ENCODE data around the gene SYT5. TPM values are rescaled to one million over a fixed set of nuclear protein-coding genes. Genes with fewer than 3 reads are reported as not detected.
A peak's percentile ranks its signal among the peaks of the same experiment; 100 is the strongest.

SYT5 gene
- total and polyA plus RNA-seq, 2 donors (not counting 1 experiment from before 2014, with no cell fraction given): 0.27 to 0.94 TPM

DNA sequence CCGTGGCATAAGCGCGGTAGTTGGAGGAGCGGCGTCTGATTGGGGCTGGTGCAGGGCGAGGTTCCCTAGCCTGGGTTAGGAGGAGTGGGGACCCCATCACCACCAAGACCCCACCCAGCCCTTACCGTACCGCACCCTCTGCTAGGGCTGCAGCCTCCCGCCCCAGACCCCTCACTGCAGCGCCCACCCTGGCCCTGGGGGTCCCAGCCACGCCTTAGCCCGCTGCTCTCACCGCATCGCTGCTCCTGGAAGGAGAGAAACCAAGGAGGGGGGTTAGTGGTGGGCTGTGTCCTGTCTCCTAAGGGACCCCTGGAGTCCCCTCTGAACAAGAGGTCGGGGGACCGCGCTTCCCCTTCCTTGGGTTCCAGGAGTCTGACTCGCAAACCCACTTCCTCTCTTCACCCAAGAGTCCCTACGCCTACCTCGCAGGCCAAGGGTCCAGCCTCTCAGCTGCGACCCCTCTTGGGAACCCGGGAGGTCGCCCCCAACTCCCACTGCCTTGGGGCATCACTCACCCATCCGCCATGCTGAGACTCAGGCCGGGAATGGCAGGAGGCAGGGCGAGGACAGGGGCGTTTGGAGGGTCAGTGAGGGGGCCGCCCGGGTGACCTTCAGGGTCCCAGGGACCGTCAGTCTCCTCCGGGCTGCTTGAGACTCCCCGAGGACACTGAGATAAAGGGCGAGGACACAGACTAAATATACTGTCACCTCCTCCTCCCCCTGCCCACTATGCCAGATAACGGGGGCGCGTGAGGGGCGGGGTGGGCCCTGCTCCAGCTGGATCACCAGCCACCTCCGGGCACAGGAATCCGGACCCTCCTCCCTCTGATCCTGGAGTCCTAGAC, 22.8 kb downstream of the SYT5 start, which contains the start of gene TNNI3:
Gene TNNI3, minus strand, starts transcription at position 669 of the 845 bp plus-strand sequence. Its CDS starts 143 bp downstream, at position 526.
- intact Hi-C loops (cut with micrococcal nuclease): no loop called here
- Histone ChIP-seq H3K27me3 (replicated peaks in 1 of 4; ENCODE audit: control extremely low read depth in 1 of 4, control insufficient read depth in 3 of 4, insufficient read depth in 4 of 4, low read length in 3 of 4) (peaks cover 0 to 67% (median 24%) of the 10 kb centered on the region in 4 experiments), H3K4me3 (ENCODE audit: control extremely low read depth in 1 of 5, extremely low read depth in 1 of 5, insufficient read depth in 1 of 5, low read depth in 2 of 5, low read length in 4 of 5) (no peak within 1 kb of the TSS), H3K4me1 (ENCODE audit: control insufficient read depth in 2 of 2, insufficient read depth in 2 of 2, low read length in 2 of 2) (peaks cover 14 to 19% of the 10 kb centered on the region in 2 donors), H3K9me3 (ENCODE audit: control extremely low read depth in 1 of 3, control insufficient read depth in 2 of 3, insufficient read depth in 1 of 3, low read length in 2 of 3) (peaks cover 0 to 57% (median 4%) of the 10 kb centered on the region in 3 donors), H3K9ac (ENCODE audit: low read length) (no peak within 1 kb of the TSS), H2AFZ (ENCODE audit: insufficient read depth, low read depth, low read length, poor library complexity, severe bottlenecking) (no peak within 1 kb of the TSS), H3K36me3 (replicated peaks in 1 of 2; ENCODE audit: control extremely low read depth in 1 of 2, control insufficient read depth in 1 of 2, extremely low read depth in 1 of 2, insufficient read depth in 2 of 2, low read length in 1 of 2) (no peaks in the 10 kb centered on the region), H3K79me2 (ENCODE audit: control insufficient read depth, insufficient read depth, low read length) (no peaks in the 10 kb centered on the region), H3K4me2 (replicated peaks; ENCODE audit: low read depth, low read length, poor library complexity, severe bottlenecking) (peak within 1 kb of the TSS; percentile 45), H3K27ac (ENCODE audit: low read length in 2 of 2) (no peak within 1 kb of the TSS), H4K20me1 (ENCODE audit: control insufficient read depth, insufficient read depth, low read length, poor library complexity, severe bottlenecking) (no peaks in the 10 kb centered on the region)
- ATAC-seq (ENCODE audit: low read depth): no peak
- DNase-seq: no peak
- H3K4me3 Mint-ChIP-seq: peak within 1 kb of the TSS; percentile 24
- TF ChIP-seq, protein P1, sequence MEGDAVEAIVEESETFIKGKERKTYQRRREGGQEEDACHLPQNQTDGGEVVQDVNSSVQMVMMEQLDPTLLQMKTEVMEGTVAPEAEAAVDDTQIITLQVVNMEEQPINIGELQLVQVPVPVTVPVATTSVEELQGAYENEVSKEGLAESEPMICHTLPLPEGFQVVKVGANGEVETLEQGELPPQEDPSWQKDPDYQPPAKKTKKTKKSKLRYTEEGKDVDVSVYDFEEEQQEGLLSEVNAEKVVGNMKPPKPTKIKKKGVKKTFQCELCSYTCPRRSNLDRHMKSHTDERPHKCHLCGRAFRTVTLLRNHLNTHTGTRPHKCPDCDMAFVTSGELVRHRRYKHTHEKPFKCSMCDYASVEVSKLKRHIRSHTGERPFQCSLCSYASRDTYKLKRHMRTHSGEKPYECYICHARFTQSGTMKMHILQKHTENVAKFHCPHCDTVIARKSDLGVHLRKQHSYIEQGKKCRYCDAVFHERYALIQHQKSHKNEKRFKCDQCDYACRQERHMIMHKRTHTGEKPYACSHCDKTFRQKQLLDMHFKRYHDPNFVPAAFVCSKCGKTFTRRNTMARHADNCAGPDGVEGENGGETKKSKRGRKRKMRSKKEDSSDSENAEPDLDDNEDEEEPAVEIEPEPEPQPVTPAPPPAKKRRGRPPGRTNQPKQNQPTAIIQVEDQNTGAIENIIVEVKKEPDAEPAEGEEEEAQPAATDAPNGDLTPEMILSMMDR (IDR thresholded peaks at IDR 0.05): no peak
- no peaks in the 10 kb centered on the region for H3K9me3 Mint-ChIP-seq (ENCODE audit: insufficient read depth)
- 51% methylated on average over 24 of the region's 39 CpGs for WGBS (ENCODE audit: insufficient coverage)
- peaks cover 18% of the 10 kb centered on the region for H3K4me1 Mint-ChIP-seq
- CTCF ChIA-PET: interaction anchor here (1.5 kb wide), 1 partner anchor 16 kb away, joined by 5 read pairs; no protein-coding TSS in a partner anchor
- peaks cover 40% of the 10 kb centered on the region for H3K27me3 Mint-ChIP-seq
- H3K27ac Mint-ChIP-seq: no peak within 1 kb of the TSS
- POLR2A ChIA-PET: no interaction called here

Measured in B cell (primary cell).